Neural cell (in vitro differentiated cells): ENCODE data around the gene ITPR3. TPM values are rescaled to one million over a fixed set of nuclear protein-coding genes. Genes with fewer than 3 reads are reported as not detected.

ENCODE experiments used
- H2AFZ ChIP-seq: fragments of 200-600, 300-800 bp; sonication (generic), shearing (Covaris generic); 2 replicates; pipeline ENCODE4 v1.6.0; 2014; ENCODE audit warnings: low read depth, mild to moderate bottlenecking, antibody characterized with exemption, low read length, moderate library complexity
- H3F3A ChIP-seq: fragments of 200-600 bp; shearing (Covaris generic); 2 replicates; pipeline ENCODE4 v1.6.1; 2016; ENCODE audit warnings: mild to moderate bottlenecking, moderate library complexity, mixed read lengths, antibody characterized with exemption, low read length; ENCODE audit not compliant: insufficient read depth, poor library complexity, severe bottlenecking
- H3K27ac ChIP-seq: fragments of 200-600, 300-800 bp; sonication (generic), shearing (Covaris generic); 2 replicates; pipeline ENCODE4 v1.5.1; 2014; ENCODE audit warnings: mild to moderate bottlenecking, low read length, moderate library complexity
- H3K27me3 ChIP-seq: fragments of 300-800, 200-600 bp; sonication (generic), shearing (Covaris generic); 2 replicates; pipeline ENCODE4 v1.6.0; 2014; ENCODE audit warnings: mild to moderate bottlenecking, low read depth, low read length, moderate library complexity; ENCODE audit not compliant: insufficient read depth
- H3K36me3 ChIP-seq: fragments of 300-800, 200-600 bp; sonication (generic), shearing (Covaris generic); 2 replicates; pipeline ENCODE4 v1.5.1; 2014; ENCODE audit warnings: mild to moderate bottlenecking, antibody characterized with exemption, low read length, moderate library complexity; ENCODE audit not compliant: insufficient read depth
- H3K4me2 ChIP-seq: fragments of 300-800, 200-600 bp; sonication (generic), shearing (Covaris generic); 2 replicates; pipeline ENCODE4 v1.6.0; 2014; ENCODE audit warnings: mild to moderate bottlenecking, low read length
- H3K4me3 ChIP-seq: fragments of 300-800, 200-600 bp; sonication (generic), shearing (Covaris generic); 2 replicates; pipeline ENCODE4 v1.5.1; 2014; ENCODE audit warnings: mild to moderate bottlenecking, low read length, moderate library complexity
- H3K79me2 ChIP-seq: fragments of 200-600 bp; shearing (Covaris generic); replicated peaks from 2 replicates; pipeline ENCODE4 v1.6.0; 2014; ENCODE audit warnings: mild to moderate bottlenecking, low read length, moderate library complexity; ENCODE audit not compliant: insufficient read depth
- H3K9ac ChIP-seq: fragments of 300-800, 200-600 bp; sonication (generic), shearing (Covaris generic); 2 replicates; pipeline ENCODE4 v1.6.1; 2016; ENCODE audit warnings: mild to moderate bottlenecking, low read length, mixed read lengths
- H3K9me2 ChIP-seq: fragments of 200-600 bp; shearing (Covaris generic); 2 replicates; pipeline ENCODE4 v1.6.1; 2016; ENCODE audit warnings: mild to moderate bottlenecking, low read length, mixed read lengths; ENCODE audit not compliant: insufficient read depth
- H3K9me3 ChIP-seq: fragments of 200-600, 300-800 bp; sonication (generic), shearing (Covaris generic); 2 replicates; pipeline ENCODE4 v1.6.1; 2016; ENCODE audit warnings: mild to moderate bottlenecking, mixed run types, low read length, moderate library complexity, mixed read lengths
- H4K20me1 ChIP-seq: fragments of 200-600 bp; shearing (Covaris generic); 2 replicates; pipeline ENCODE4 v1.6.1; 2016; ENCODE audit warnings: mild to moderate bottlenecking, mixed run types; ENCODE audit not compliant: insufficient read depth
- EP300 ChIP-seq: fragments of 450-650 bp; conservative IDR thresholded peaks from 2 replicates; pipeline ENCODE4 v1.6.1; 2014; ENCODE audit warnings: antibody characterized with exemption, mild to moderate bottlenecking, moderate library complexity; ENCODE audit not compliant: poor library complexity, severe bottlenecking
- MXI1 ChIP-seq: fragments of 450-650 bp; conservative IDR thresholded peaks from 2 replicates; pipeline ENCODE4 v1.6.1; 2014; ENCODE audit warnings: antibody characterized with exemption, mild to moderate bottlenecking; ENCODE audit not compliant: poor library complexity, severe bottlenecking
- POLR2AphosphoS5 ChIP-seq: IDR thresholded peaks from 2 replicates; pipeline ENCODE4 v1.6.1; 2012
- RAD21 ChIP-seq: fragments of 450-650 bp; conservative IDR thresholded peaks from 2 replicates; pipeline ENCODE4 v1.6.1; 2014; ENCODE audit warnings: antibody characterized with exemption, mild to moderate bottlenecking, moderate library complexity
- SMC3 ChIP-seq: fragments of 450-650 bp; conservative IDR thresholded peaks from 2 replicates; pipeline ENCODE4 v1.6.1; 2014; ENCODE audit warnings: antibody characterized with exemption, mild to moderate bottlenecking, moderate library complexity; ENCODE audit not compliant: poor library complexity
- TAF1 ChIP-seq: IDR thresholded peaks from 2 replicates; pipeline ENCODE4 v1.6.1; 2012; ENCODE audit warnings: low read depth
- polyA plus RNA-seq: library from polyadenylated mRNA; depleted of rRNA; stranded (reverse); fragments of >200 nt; gene quantifications from 2 replicates; pipeline ENCODE4 v1.2.3, GENCODE V29; 2014
- TF ChIP-seq, protein P1 (sequence below): fragments of 450-650 bp; IDR thresholded peaks from 2 replicates; pipeline ENCODE4 v1.5.1; 2014; ENCODE audit warnings: antibody characterized with exemption, mild to moderate bottlenecking, moderate library complexity; ENCODE audit not compliant: poor library complexity, severe bottlenecking
- TF ChIP-seq, protein P2 (sequence below): IDR thresholded peaks from 2 replicates; pipeline ENCODE4 v1.6.1; 2012; ENCODE audit warnings: borderline replicate concordance

Gene ITPR3
- polyA plus RNA-seq, 1 donor from 2014 or later = 0.11 TPM

DNA sequence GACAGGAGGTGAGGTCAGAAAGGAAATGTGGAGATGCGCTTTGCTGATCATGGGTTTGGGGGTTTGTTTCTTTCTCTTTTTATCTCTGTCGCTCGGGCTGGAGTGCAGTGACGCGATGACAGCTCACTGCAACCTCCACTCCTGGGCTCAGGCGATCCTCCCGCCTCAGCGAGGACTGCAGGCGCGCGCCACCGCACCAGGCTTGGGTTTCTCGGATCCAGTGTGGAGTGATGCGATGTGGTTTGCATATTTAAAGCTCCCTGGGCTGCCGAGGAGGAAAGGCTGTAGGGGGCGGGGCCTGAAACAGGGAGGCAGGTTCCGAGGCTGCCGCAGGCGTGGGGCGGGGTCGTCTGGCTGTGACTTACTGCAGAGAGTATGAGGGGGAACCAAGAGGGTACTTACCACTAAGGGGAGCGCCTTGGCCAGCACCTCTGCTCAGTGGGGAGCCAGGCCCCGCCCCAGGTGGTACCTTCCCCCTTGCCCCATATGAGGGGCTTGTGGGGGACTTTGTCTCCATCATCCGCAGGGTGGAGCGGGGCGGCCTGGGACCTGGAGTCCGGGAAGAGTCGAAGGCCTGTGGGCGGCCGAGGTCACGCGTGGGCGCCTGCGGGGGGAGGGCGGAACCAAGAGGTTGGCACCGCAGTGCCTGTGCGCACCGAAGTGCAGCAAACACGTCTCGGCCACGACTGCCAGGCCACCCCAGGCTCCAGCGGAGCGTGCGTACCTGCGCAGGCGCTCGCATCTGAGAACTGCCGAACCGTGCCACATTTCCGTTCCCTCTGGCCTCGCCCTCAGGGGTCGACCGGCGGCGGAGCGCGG is 28.3 kb upstream of the ITPR3 start:
- H3K9ac ChIP-seq = no peak overlapping the region
- H3K9me2 ChIP-seq = no peaks in the 10 kb centered on the region
- no peak overlapping the region for H3K4me3 ChIP-seq

DNA sequence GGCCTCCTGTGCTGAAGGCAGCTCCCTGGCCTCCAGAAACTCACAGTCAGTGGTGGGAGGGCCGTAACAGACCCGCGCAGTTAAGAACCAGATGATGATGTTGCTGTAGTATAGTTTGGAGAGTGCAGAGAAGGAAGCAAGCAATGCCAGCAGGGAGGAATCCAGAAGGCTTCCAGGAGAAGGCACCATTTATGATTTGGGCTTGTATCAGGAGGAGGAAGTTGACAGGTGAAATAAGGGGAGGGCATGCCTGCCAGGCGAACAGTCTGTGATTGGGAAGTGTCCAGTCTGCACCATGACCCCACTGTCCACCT is 27.8 kb upstream of the ITPR3 start:
- Histone ChIP-seq H3K9me2 (no peaks in the 10 kb centered on the region), H3K4me3 (no peak overlapping the region), H3K9me3 (no peaks in the 10 kb centered on the region), H3K79me2 (no peaks in the 10 kb centered on the region), H3F3A (no peaks in the 10 kb centered on the region), H3K27ac (no peak overlapping the region), H3K36me3 (no peaks in the 10 kb centered on the region), H3K27me3 (no peaks in the 10 kb centered on the region), H3K9ac (no peak overlapping the region), H2AFZ (no peak overlapping the region), H3K4me2 (no peak overlapping the region), H4K20me1 (no peaks in the 10 kb centered on the region)
- TF ChIP-seq RAD21 (no peak), MXI1 (no peak), POLR2AphosphoS5 (no peak), TAF1 (no peak)
- TF ChIP-seq, protein P1, sequence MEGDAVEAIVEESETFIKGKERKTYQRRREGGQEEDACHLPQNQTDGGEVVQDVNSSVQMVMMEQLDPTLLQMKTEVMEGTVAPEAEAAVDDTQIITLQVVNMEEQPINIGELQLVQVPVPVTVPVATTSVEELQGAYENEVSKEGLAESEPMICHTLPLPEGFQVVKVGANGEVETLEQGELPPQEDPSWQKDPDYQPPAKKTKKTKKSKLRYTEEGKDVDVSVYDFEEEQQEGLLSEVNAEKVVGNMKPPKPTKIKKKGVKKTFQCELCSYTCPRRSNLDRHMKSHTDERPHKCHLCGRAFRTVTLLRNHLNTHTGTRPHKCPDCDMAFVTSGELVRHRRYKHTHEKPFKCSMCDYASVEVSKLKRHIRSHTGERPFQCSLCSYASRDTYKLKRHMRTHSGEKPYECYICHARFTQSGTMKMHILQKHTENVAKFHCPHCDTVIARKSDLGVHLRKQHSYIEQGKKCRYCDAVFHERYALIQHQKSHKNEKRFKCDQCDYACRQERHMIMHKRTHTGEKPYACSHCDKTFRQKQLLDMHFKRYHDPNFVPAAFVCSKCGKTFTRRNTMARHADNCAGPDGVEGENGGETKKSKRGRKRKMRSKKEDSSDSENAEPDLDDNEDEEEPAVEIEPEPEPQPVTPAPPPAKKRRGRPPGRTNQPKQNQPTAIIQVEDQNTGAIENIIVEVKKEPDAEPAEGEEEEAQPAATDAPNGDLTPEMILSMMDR = no peak
- TF ChIP-seq, protein P2, sequence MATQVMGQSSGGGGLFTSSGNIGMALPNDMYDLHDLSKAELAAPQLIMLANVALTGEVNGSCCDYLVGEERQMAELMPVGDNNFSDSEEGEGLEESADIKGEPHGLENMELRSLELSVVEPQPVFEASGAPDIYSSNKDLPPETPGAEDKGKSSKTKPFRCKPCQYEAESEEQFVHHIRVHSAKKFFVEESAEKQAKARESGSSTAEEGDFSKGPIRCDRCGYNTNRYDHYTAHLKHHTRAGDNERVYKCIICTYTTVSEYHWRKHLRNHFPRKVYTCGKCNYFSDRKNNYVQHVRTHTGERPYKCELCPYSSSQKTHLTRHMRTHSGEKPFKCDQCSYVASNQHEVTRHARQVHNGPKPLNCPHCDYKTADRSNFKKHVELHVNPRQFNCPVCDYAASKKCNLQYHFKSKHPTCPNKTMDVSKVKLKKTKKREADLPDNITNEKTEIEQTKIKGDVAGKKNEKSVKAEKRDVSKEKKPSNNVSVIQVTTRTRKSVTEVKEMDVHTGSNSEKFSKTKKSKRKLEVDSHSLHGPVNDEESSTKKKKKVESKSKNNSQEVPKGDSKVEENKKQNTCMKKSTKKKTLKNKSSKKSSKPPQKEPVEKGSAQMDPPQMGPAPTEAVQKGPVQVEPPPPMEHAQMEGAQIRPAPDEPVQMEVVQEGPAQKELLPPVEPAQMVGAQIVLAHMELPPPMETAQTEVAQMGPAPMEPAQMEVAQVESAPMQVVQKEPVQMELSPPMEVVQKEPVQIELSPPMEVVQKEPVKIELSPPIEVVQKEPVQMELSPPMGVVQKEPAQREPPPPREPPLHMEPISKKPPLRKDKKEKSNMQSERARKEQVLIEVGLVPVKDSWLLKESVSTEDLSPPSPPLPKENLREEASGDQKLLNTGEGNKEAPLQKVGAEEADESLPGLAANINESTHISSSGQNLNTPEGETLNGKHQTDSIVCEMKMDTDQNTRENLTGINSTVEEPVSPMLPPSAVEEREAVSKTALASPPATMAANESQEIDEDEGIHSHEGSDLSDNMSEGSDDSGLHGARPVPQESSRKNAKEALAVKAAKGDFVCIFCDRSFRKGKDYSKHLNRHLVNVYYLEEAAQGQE = no peak

More for the DNA sequence above, 28.3 kb upstream of the ITPR3 start:
- Histone ChIP-seq H3F3A (no peaks in the 10 kb centered on the region), H3K36me3 (no peaks in the 10 kb centered on the region), H4K20me1 (no peaks in the 10 kb centered on the region), H3K79me2 (no peaks in the 10 kb centered on the region), H2AFZ (no peak overlapping the region), H3K27ac (no peak overlapping the region), H3K4me2 (no peak overlapping the region), H3K27me3 (no peaks in the 10 kb centered on the region), H3K9me3 (no peaks in the 10 kb centered on the region)
- no peak for TF ChIP-seq EP300

DNA sequence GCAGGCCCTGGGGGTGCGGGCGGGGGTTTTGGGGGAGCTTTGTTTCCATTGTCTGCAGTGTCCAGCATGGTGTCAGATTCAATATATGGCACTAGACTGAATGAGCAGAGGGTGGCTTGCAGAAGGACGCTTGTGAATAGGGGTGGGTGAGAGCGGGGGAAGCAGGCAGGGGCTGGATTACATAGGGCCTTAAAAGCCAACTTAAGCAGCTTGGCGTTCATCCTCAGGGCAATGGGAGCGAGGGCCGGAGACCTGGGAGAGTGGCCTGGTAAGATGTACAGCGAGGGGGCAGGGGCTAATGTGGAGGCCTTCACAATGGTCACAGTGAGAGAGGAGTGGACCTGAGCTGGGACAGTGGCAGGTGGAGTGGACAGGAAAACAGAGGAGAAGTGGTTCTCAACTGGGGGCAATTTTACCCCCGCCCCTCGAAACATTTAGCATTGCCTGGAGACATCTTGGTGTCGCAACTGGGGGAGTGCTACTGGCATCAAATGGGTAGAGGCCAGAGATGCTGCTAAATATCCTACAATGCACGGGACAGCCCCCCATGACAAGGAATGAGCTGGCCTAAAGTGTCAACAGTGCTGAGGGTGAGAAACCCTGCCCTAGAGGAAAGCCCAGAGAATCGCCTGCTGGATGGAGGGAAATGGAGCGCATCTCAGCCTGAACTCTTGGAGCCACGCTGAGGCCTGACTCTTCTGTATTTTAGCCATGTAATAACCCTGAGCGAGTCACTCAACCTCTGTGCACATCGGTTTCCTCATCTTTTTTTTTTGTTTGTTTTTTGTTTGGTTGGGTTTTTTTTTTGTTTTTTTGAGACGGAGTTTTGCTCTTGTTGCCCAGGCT is 25.9 kb upstream of the ITPR3 start:
- no peak overlapping the region for H3K4me2 ChIP-seq
- no peak overlapping the region for H2AFZ ChIP-seq
- no peaks in the 10 kb centered on the region for H3K79me2 ChIP-seq
- TF ChIP-seq SMC3 (no peak), EP300 (no peak), POLR2AphosphoS5 (no peak), MXI1 (no peak), RAD21 (no peak), TAF1 (no peak)
- TF ChIP-seq, protein P1 = no peak
- TF ChIP-seq, protein P2 = no peak

More for the DNA sequence above, 25.9 kb upstream of the ITPR3 start:
- Histone ChIP-seq H4K20me1 (no peaks in the 10 kb centered on the region), H3K4me3 (no peak overlapping the region), H3K27me3 (no peaks in the 10 kb centered on the region), H3K27ac (no peak overlapping the region), H3K9me2 (no peaks in the 10 kb centered on the region), H3F3A (no peaks in the 10 kb centered on the region), H3K9ac (no peak overlapping the region), H3K9me3 (no peaks in the 10 kb centered on the region), H3K36me3 (no peaks in the 10 kb centered on the region)
